NCI-H526 treated with DMSO at 0.1 percent for 48 hours (cell line): ENCODE measurements around the gene MXI1.

Experiments
- DNase-seq: peaks from one replicate; lab custom pipeline; 2025; lab: John Stamatoyannopoulos, UW

Gene MXI1

DNA sequence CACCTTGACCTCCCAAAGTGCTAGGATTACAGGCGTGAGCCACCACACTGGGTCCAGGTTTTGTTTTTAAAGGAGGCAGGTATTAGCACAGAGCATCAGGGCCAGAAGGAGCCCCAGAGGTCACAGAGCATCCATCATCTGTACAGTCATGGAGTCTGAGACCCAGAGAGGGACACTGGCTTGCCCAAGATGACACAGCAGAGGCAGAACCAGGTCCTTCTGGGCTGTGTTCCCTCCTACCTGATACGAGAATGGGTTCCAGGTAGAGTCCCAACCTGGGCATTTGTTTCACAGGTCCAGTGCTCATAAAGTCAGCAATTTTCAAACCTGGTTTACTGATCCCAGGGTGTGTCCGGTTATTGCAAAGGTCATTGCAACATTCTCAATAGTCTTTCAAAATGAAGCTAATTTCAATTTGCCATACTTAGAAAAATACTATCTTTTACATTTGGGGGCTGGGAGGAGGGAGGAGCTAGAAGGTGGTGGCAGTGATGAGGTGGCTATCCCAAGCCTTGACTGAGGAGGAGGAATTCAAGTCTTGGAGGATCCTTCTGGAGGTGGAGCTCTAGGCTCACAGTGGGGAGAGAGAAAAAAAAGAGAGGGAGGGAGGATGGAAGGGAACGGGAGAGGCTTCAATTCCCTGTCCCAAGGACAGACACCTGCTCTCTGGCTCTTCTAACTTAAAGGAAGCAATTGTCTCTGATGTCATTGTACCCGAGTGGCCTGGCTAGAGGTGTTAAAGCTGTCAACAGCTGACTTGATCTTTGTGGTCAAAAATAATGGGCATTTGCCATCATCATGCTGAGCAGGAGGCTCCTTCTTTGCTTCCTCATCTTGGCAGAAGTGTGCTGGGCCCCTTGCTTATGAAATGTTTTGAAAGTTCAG is 8.1 kb downstream of the MXI1 start:
- no peak for DNase-seq

DNA sequence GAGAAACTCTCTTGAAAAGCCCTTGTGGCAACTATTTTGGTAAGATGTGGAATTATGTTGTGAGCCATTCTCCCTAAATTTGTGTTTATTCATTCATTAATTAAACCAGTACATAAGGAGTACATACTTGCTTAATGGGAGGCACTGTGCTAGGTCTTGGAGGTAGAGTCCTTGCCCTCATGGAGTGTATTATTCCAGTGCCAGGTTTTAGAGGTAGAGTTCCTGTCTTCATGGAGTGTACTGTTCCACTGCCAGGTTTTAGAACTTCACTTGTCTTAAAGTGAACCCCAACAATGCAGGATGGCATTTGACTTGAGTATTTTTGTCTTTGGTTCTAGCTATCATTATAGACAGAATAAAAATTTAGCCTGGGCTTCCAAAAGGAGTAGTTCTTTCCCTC is 8.8 kb downstream of the MXI1 start:
- no peak for DNase-seq

DNA sequence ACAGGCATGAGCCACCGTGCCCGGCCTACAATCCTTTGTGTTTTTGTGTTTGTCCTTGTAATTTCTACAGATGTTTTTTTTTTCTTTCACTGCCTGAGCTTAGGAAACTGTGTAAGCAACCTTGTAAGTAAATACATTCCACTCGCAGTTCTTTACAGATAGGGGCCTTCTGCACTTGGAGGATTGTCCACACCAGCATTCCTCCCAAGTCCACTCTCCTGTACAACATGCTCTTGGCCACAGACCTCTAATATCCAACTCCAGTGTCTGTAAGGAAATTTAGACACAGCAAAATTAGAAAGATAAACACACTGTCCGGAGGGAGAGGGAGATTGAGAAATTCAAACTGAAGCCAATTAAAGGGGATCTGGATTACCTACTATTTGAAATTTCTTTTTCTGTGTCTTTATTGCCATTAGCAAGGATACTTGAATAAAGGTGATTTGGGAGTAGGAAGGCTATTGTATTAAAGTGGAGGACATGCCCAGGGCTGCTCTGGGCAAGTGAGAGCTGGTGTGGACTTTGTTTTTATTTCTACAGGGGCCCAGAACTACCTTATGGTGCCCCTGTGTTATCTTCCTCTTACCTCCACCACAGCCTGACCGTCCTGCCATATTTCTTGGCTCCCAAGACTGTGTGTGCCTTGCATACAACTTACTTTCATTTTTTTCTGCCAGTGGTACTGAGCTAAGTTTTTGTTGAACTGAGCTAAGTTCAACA is 9.7 kb downstream of the MXI1 start:
- DNase-seq: no peak

DNA sequence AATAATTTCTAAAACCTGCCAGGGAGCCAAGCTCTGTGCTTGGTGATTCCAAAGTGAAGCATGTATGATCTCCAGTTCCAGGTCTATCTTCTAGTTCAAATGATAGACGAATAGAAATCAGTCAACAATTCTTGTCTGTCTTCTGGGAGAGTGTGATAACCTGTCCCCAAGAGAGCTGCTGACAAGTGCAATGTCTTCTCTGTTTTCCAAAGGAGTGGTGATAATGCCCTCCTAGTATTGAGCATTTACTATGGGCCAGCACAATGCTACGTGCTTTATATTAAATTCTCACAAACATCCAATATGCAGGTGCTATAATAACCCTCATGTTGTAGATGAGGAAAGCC is 10.2 kb downstream of the MXI1 start:
- no peak for DNase-seq

GRCh38 chr10:110218632-110219031 is 11.2 kb downstream of the MXI1 start:
- DNase-seq: no peak

GRCh38 chr10:110219884-110220283 is 12.5 kb downstream of the MXI1 start:
- DNase-seq: no peak

DNA sequence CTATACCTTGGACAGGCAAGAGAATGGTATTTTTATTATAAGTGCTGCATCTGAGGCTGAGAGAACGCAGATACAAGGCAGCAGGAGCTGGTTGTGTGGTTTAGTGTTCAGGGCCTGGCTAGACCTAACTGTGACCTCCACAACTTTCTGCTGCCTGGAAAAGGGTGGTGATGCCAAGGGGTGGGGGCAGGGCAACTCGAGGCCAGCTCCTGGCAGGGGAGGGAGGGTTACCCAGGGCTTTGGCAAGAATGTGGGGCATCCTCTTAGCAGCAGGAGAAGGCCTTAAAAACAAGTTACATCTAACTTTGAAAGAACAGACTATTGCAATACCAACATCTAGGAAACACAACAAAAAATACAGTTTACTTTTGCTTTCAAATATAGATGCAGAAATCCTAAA is 13.0 kb downstream of the MXI1 start:
- no peak for DNase-seq

DNA sequence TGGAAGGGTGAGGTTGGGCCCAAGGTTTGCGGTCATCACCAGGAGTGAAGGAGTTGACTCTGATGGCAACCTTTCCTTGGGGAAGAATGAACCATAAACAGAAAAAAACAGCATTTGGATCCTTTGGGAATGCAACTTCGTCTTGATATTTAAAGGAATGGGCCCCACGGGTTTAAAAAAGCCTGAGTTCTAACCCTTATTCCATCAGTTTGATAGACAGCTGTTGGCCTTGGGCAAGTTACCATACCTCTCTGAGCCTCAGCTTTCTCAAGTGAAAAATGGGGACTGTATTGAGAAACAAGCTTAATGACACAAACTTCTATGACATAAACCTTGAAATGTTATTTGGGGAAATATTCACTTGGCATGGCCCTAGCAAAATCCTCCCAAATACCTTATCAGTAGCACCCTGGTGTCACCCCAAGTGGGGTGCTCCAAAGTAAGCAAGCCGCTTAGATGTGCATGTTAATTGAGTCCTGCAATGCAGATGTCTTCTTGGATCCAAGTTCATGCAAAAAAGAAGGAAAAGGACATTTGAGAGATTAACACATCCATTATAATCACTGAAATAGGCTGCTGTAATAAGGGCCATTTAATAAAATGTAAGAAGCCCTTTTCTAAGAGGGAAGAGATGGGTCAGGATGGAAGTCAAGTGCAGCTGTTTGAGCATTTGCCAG is 13.8 kb downstream of the MXI1 start:
- no peak for DNase-seq

- no peak for DNase-seq
Observed at GRCh38 chr10:110221721-110222261, 14.4 kb downstream of the MXI1 start.

DNA sequence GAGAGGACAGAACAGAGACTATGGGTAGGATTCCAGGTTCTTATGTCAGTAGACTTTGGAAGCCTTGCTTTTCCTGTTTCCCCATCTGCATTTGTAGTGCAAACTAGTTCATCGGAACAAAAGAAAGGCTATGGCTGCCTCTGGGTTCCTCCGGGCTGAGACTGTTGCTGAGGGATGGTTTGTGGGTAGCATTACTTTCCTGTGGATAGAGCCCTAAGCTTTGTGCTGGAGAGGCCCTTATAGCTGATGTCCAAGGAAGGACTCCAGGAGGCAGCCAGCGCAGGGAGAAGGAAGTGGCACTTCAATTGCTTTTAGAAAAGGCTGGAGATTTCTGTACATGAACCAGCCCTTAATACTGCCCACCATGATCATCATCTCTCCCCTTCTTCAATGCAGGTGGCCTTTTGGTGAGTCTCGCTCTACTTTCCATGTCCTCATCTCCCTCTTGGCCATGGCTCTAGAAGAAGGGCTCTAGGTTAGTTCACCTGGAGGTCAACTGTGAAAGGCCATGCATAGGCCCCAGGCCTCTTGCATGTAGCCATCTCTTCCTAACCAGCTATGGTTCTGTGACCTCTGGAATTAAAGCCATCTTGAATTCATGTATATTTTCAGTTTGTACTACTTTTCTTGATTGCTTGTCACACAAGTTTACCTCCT is 15.4 kb downstream of the MXI1 start:
- DNase-seq: no peak

- no peak for DNase-seq
Observed at GRCh38 chr10:110223298-110223925, 16.0 kb downstream of the MXI1 start.

DNA sequence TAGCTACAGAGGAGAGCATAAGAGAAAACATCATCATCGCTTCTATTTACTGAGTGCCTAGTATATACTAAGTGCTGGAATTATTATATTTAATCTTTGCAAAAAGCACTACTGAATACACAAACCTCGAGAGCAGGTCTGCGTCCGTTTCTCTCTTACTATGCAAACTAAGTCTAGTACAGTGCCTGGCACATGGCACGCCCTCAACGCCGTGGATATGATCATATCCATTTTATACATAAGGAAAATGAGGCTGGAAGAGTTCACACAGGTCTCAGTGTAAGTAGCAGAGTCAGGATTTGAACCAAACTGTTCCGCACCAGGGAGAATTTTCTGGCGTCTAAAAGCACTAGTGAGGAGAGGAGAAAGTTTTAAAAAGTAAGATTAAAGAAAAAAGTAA is 17.6 kb downstream of the MXI1 start:
- no peak for DNase-seq

DNA sequence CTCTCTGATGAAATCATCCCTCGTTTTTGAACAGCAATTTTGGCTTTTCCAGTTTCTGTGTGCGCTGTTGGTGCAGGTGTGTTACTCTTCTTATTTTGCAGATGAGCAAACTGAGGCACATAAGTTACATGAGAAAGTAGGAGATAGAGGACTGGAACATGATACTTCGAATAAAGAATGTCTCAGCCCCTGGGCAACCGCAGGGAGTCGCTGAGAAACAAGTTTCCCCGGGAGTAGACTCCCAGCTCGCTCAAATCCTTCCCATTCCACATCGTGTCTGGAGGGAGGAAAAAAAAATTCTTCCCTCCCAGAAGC is 18.0 kb downstream of the MXI1 start:
- no peak for DNase-seq

DNA sequence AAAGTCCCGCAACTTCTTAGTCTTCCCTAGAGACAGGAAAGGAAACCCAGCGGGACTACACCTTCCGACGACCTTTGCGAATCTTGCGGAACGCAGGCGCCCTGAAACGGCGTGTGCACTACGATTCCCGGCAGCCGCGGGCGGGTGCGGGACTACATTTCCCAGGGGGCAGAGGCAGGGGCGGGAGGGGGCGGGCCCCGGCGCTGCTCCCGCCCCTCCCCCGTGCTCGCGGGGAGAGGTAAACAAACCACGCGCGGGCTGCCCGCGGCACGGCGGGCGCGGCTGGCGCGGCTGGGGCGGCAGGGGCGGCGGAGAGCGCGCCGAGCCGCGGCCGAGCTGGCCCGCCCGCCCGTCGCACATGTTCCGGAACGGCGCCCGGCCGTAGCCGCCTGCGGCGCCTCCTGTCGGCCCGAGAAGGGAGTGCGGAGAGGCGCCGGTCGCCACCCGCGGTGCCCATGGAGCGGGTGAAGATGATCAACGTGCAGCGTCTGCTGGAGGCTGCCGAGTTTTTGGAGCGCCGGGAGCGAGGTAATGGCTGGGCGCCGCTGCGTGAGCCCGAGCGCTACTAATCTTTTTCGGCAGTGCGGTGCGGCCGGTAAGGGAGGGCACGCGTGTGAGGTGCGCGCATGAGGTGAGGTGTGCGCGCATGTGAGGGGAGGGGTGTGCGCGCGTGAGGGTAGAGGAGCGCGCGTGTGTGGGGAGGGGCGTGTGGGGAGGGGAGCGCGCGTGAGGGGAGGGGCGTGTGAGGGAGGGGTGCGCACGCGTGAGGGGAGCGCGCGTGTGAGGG is 18.5 kb downstream of the MXI1 start:
- peak; percentile 58 for DNase-seq

DNA sequence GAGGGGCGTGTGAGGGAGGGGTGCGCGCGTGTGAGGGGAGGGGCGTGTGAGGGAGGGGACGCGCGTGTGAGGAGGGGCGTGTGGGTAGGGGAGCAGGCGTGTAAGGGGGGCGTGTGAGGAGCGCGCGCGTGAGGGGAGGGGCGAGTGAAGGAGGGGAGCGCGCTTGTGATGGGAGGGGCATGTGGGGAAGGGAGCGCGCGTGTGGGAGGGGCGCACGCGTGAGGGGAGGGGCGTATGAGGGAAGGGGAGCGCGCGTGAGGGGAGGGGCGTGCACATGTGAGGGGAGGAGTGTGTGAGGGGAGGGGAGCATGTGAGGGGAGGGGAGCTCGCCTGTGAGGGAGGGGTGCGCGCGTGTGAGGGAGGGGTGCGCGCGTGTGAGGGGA is 19.1 kb downstream of the MXI1 start:
- peak; percentile 41 for DNase-seq

GRCh38 chr10:110226926-110227641 is 19.7 kb downstream of the MXI1 start:
- peak; percentile 41 for DNase-seq

DNA sequence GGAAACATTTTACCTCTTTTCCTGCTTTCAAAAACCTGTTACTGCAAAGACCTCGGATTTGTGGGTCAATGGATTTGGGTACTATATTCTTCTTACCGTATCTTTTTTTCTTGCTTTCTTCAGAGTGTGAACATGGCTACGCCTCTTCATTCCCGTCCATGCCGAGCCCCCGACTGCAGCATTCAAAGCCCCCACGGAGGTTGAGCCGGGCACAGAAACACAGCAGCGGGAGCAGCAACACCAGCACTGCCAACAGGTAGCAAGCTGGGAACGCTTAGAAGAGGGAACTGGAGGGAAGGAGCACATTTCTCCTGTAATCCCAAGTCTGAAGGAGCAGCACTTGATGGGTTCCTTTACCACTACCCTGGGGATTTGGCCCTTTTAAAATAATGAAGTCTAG is 20.7 kb downstream of the MXI1 start:
- no peak for DNase-seq

- DNase-seq: no peak
Observed at GRCh38 chr10:110229155-110229554, 21.8 kb downstream of the MXI1 start.

- DNase-seq: no peak
Observed at GRCh38 chr10:110233846-110234245, 26.4 kb downstream of the MXI1 start.

DNA sequence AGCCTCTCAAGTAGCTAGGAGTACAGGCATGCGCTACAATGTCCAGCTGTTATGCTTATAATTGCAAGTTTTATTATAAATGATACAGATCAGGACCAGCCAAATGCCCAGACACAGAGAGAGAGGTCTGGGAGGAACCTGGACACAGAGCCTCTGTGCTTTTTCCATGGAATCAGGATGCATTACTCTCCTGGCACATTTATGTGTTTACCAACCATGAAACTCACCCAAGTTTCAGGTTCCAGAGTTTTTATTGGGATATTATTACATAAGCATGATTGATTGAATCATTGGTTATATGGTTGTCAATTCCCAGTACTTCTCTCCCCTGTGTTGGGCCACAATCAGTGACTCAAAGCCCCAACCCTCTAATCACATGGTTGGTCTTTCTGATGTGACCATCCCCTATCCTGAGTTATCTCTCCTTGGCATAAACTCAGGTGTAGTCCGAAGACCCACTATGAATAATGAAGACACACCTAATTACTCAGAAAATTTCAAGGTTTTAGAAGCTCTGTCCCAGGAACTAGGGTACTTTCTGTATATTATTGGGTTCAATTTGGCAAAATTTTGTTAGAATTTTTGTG is 30.6 kb downstream of the MXI1 start:
- no peak for DNase-seq
